HUDEP-2 (cell line): Measurements from ENCODE around the gene MTUS2.
A peak's percentile ranks its signal among the peaks of the same experiment; 100 is the strongest.
"Not testable (repeated sequence)": the region's sequence is repeated elsewhere in the genome, so short reads cannot be mapped to it uniquely, and the experiment has no call there.

ENCODE experiments used
- DNase-seq, 76 experiments: peaks; one replicate each; lab custom pipeline; 2025; ENCODE audit not compliant: unreplicated experiment in 76 of 76; lab: John Stamatoyannopoulos, UW

MTUS2 gene

GRCh38 chr13:29379281-29379680, 559.1 kb downstream of the MTUS2 start:
- DNase-seq, result no peak

DNA sequence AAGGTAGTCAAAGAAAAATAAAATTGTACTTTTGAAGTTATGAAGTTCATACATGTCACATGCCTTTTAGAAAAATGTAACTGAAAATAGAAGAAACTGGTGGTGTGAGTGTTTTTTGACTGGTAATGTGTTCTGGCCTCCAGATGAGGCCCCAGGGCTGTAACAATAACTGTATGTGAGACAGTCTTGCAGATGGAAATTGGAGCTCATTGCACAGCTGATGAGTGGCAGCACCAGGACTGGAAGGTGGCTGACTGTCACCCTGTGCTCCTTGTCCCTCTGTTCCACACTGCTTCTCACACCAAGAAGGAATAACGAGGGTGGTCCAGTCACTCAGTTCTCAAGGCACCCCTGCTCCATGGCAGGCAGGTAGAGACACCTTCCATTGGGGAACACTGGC, 559.7 kb downstream of the MTUS2 start:
- no peak for DNase-seq

DNA sequence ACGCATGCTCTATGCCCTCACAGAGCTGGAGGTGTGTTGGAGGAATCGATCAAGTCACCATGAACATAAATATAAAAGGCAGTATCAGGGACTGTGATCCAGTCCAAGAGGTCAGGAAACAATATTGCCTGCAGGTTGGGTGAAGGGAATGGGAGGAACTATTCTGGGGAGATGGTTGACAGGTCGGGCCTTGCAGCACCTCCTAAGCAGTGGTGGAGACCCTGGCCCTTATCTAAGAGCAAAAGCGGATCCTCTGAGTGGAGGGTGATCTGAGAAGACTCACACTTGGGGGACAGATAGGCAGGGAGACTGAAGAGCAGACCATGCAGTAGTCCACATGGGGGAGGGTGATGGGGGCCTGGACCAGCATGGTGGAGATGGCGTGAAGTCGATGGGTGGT, 561.9 kb downstream of the MTUS2 start:
- no peak for DNase-seq

GRCh38 chr13:29383476-29383875, 563.3 kb downstream of the MTUS2 start:
- no peak for DNase-seq

GRCh38 chr13:29384466-29384865, 564.3 kb downstream of the MTUS2 start:
- DNase-seq, result peak in 51 of 76 experiments; percentile 4 to 85 (median 38)

GRCh38 chr13:29384871-29385270, 564.7 kb downstream of the MTUS2 start:
- no peak for DNase-seq

GRCh38 chr13:29386246-29386645, 566.1 kb downstream of the MTUS2 start:
- no peak for DNase-seq

DNA sequence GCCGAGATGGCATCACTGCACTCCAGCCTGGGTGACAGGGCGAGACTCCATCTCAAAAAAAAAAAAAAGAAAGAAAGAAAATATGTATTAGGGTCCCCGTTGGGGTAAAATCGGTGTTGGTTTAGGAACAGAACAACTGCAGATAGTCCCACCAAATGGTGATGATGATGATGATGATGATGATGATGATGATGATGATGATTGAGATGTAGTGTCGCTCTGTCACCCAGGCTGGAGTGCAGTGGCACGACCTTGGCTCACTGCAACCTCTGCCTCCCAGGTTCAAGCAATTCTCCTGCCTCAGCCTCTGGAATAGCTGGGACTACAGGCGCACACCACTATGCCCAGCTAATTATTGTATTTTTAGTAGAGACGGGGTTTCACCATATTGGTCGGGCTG, 570.5 kb downstream of the MTUS2 start:
- not testable (repeated sequence) for DNase-seq

DNA sequence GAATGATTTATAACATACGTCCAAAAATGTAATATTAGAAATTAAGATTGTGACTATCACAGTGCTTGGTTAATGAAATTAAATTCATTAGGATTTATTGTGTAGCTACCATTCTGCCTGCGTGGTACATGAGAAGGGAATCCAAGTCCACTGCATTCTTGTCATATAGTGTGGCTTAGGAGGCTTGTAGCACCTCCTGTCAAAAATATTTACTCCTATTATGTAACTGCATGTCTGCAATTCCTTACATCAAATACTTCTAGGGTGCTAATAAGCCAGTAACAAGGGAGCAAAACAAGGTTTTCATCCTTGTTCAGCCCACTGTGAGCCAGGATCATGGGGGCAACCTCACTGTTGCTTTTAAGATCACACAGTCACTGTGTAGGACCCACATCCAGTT, 576.3 kb downstream of the MTUS2 start:
- no peak for DNase-seq

GRCh38 chr13:29397265-29397664, 577.1 kb downstream of the MTUS2 start:
- DNase-seq, result peak in 1 of 76 experiments; percentile 2

GRCh38 chr13:29402166-29402636, 582.1 kb downstream of the MTUS2 start:
- no peak for DNase-seq

DNA sequence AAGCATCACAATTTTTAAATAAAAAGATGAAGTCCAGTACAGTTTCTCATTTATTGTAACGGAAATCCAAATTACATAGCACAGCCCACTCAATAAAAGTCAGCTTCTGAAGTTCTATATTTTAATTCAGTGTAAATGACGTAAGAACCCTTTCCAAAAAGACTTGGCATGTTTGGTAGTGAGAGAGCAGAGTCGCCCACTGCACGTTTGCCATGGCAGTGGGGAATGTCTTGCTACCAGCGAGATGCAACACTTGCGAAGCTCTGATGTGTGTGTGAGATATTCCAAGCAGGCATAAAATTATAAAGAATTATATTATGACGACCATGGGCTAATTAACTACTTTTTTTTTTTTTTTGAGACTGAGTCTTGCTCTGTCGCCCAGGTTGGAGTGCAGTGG, 585.3 kb downstream of the MTUS2 start:
- no peak for DNase-seq

GRCh38 chr13:29411481-29411880, 591.3 kb downstream of the MTUS2 start:
- DNase-seq, result no peak

GRCh38 chr13:29418026-29418425, 597.9 kb downstream of the MTUS2 start:
- DNase-seq, result no peak

GRCh38 chr13:29421118-29421517, 601.0 kb downstream of the MTUS2 start:
- DNase-seq, result no peak

DNA sequence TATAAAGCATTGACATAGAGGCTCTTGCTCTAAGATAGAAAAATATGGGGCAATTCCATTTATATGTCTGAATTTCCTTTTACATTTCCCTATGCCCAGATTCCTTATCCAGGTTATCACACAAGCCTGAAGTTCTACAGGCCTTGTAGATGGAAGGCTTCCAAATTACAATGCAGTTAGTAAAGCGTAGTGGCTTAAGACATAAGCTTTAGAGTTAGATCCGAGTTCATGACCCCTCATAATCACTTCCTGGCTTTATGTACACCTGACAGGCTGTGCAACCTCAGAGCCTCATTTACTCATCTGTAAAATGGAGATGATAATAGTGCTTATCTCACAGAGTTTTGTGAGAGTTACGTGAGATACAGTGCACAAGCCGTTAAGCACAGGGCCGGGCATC, 601.9 kb downstream of the MTUS2 start:
- DNase-seq, result no peak

DNA sequence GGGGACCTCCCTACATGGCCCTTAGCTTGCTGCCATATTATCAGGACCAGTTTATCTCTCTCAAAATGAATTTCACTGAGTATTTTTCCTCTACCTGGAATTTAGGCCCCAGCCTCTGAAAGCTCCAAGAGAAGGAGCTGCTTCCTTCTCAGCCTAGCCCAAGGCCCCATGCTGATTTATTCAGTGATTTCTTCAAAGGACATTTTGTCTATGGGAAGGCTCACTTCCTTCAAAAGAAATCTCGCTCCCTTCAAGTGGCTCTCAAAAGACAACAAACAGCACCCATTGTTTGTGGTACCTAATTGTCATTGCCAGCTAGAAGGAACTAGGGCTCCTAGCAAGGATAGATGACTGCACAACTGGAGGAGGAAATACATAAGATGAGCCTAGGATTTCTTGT, 602.9 kb downstream of the MTUS2 start:
- no peak for DNase-seq

- DNase-seq, result no peak
These were observed 607.8 kb downstream of the MTUS2 start for GRCh38 chr13:29427937-29428309.

DNA sequence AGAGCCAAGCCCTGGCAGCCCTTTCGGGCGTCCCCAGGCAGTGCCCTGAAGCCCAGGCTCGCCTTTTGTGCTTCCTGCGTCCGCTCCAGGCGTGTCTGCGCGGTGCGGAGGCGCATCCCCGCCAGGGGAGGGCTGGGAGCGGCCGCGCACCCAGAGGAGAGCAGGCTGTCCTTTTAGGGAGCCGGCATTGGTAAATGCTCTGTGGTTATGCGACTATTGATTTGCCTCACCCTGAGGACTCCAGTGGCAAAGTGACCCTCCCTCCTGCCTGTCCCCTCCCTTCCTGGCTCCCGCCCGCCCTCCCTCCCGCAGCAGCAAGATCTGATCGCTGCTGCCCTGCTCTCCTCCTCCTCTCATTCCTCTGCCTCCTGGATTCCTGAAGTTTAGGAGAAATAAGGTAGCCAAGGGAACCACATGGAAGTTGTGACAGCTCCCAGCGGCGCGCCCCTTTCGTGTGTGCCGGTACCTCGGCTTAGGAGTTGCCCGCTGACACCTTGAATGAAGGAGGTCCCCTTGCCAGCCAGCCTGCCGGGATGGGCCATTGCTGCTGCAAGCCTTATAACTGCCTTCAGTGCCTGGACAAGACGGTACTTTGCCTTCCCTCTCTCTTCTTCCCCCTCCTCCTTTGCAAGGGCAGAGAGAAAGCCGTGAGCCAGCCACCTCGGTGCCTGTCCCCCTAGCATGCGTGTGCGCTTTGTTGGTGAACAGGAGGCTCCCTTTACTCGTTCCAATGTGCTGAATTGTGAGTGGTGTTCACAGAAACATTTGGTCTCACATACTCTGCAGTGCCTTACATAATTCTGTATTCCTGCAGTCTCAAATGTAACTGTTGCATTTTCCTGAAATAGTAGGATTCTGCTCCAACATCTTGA, 608.4 kb downstream of the MTUS2 start:
- DNase-seq, result peak in 28 of 76 experiments; percentile 2 to 61 (median 20)

DNA sequence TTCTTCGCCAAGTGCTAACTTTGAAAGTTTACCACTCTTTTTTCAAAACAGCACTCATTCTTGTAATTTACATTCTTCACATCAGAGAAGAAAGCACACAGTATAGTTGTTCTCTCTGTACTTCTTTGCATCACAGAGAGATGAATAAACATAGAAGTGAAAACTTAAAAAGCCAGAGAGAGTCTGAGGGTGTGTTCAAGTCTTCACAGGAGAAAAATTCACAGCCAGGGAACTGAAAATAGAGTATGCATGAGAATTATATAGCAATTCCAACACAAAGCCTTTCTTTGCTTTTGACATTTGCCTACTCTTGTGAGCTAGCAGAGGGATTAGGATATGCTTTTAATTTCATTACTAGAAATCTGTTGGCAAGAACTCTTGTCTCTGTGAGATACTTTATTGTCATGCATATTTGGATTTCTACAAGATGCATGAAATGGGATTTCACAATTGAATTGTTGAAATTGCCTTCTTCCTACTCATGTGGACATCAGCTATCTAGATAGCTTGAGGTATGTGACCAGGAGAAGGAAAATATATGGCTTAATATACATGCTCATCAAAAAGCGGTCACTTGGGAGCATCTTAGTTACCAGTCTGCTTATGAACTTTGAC, 609.3 kb downstream of the MTUS2 start:
- no peak for DNase-seq

GRCh38 chr13:29434217-29434945, 614.2 kb downstream of the MTUS2 start:
- DNase-seq, result no peak
